Brain pericyte (primary cell): ENCODE data around the gene SRSF2.
"Not testable (repeated sequence)": the region's sequence is repeated elsewhere in the genome, so short reads cannot be mapped to it uniquely, and the experiment has no call there.

Source experiments
- DNase-seq: peaks from one replicate; pipeline ENCODE4 v3.0.0-alpha.2; 2012; ENCODE audit warnings: low read depth, low spot score

Gene SRSF2

DNA sequence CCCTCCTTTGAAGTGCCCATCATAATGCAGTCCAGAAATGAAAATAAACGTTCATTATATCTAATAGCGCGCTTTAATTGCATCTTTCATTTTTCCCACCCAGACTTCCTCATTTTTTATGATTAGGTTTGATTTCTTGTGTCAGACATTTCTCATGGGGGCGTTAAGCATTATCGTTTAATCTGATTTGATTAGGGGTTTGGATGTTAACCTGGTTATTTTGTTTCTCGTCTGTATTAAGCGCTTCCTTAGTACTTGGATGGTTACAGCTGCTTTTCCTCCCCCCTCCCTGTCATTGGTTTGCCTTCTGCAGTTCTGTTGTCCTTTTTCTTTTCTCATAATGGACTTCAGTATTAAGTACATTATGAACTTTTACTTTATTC lies 1.3 kb upstream of the SRSF2 start:
- no peak for DNase-seq

DNA sequence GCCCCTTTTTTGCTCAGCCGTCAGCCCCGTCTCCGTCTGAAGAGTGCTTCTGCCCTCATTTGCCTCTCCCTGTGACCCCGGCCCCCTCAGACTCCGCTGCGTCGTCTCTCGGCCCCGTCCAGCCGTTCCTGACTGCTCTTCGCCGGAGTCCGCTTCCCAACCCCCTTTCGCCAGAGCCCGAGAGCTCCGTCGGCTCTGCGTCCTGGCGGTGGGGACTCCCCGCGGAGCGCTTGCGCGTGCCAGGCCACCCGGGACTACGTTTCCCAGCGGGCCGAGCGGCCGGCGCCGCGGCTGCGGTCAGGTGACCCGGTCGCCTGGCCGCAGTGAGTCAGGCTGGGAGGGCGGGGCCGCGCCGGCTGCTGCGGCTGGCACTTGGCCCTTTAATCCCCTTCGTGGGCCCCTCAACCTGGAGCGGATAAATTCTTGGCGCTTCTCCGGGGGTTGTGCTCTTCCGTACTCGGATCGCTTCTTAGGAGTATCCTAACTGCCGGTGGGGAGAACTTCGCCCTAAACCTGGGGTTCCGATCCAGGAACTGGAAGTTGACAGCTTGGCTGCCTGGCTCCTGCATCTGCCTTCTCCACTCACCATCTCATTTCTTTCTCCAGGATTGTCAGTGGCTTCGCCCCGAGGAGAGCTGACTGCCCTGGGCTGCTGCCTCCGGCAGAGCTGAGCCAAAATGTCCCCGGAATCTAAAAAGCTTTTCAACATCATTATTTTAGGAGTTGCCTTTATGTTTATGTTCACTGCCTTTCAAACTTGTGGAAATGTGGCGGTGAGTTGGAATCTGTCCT lies 741 bp upstream of the SRSF2 start, which contains the start of gene MFSD11:
Gene MFSD11, plus strand, starts transcription at position 444 of the 792 bp plus-strand sequence. Its CDS starts 234 bp downstream, at position 678.
- peak; percentile 89 for DNase-seq

DNA sequence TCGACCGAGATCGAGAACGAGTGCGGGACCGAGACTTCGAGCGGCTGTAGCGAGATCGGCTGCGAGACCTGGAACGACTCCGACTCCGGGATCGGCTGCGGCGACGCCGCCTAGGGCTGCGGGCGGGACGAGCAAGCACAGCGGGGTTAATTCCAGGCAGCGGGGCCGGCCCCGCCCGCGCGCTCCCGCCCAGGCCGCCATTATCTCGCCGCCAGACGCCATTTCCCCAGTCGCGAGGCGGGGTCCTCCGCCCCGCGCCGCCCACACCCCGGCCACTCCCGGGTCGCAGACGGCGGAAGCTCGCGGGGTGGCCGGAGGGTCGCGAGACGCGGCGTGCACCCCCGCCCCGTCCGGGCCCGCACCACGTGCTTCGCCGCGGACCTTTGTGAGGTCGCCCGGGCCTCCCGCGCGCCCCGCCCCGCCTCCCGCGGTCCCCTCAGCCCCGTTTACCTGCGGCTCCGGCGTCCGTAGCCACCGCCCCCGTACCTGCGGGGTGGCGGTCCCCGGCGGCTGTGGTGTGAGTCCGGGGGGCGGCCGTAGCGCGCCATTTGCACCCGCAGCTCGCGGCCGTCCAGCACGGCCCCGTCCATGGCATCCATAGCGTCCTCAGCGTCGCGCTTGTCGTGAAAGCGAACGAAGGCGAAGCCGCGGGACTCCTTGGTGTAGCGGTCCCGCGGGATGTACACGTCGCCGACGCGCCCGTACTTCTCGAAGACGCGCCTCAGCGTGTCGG lies 616 bp downstream of the SRSF2 start:
- no peak for DNase-seq

DNA sequence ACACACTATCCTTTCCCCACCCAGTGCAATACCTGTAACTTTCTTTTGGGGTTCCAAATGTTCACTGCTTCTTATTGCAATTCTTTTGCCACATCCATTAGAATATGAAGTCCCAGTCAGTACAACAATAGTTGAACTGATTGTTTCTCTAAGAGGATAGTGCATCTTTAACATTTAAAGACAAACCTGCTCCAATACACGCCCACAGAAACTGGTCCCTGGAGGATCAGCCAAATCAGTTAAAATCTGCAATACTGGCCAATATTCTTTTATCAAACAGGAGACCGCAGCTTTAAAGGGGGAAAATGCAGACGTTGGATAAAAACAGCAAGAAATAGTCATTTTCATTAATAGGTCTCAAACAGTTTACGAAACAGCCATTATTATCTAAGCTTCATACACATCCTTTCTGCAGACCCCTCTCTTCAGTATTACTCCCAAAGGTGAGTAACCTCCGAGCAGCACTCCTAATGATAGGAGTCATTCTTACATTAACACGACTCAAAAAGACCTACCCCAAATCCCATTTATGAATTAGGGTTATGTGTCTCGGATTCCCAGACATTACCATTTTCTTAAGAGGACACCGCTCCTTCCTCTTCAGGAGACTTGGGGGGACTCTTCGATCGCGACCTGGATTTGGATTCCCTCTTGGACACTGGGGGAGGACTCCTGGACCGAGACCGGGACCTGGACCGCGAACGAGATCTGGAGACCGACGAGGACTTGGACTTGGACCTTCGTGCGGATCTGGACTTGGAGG lies 1.4 kb downstream of the SRSF2 start:
- DNase-seq = no peak

DNA sequence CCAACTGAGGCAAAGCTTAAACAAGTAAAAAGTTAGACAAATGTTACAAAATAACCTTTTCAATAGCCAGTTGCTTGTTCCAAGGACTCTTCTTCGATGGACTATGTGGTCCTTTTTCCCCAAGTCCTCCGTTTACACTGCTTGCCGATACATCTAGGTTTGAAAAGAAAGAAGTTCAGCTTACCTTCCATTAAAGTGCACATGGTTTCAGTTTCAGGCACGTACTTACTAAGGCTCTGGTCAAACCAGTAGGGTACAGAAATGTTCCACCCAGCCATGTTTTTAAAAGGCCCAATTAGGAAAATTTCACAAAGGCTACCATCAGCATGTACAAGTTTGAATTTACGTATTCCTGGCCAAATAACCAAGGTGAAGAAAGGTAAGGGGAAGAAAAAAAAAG lies 2.1 kb downstream of the SRSF2 start:
- DNase-seq = no peak

DNA sequence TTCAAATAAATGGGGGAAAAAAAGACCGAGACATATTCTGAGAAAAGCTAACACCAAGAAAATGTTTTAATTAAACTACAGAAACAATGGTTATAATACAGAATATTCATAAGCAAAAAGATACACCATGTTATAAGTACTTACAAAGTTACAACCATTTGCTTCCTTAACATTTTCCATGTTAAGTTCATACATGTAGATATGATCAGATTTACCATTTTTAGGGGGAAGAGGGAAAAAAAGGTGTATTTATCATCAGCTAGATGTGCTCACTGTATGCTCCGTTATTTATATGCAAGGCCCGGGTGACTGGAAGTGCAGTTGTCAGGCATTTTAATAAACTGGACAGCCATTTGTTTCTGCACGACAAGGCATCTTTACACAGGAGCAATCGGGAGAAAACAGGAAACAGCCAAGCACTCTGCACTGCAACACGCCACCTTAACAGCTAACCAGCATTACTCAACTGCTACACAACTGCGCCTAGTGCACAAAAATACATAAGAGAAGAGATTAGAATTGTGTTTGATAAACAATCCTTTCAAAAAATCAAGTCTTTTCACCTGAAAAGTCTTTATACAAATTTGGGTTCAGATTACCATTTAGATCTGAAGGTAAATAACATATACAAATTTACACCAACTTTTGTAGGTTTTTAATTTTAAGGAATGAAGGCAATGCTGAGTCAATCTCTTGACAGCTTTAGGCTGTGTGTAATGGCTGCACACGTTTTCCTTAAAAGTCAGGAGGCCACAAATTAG lies 2.9 kb downstream of the SRSF2 start:
- DNase-seq = no peak

DNA sequence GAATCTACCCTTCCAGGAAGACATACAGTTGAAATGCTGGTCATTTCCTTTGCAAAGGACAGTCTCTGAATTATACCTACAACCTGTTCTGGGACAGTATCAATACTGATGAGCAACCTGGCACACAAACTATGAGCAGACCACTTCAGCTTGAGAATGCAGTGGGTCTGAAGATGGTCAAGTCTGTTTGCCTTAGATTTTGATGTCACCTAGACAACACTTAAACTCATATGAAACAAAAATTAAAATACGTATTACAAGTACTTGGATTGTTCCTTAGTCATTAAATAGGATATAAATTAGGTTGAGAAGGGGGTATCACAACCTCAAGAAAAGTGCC lies 3.5 kb downstream of the SRSF2 start:
- no peak for DNase-seq

DNA sequence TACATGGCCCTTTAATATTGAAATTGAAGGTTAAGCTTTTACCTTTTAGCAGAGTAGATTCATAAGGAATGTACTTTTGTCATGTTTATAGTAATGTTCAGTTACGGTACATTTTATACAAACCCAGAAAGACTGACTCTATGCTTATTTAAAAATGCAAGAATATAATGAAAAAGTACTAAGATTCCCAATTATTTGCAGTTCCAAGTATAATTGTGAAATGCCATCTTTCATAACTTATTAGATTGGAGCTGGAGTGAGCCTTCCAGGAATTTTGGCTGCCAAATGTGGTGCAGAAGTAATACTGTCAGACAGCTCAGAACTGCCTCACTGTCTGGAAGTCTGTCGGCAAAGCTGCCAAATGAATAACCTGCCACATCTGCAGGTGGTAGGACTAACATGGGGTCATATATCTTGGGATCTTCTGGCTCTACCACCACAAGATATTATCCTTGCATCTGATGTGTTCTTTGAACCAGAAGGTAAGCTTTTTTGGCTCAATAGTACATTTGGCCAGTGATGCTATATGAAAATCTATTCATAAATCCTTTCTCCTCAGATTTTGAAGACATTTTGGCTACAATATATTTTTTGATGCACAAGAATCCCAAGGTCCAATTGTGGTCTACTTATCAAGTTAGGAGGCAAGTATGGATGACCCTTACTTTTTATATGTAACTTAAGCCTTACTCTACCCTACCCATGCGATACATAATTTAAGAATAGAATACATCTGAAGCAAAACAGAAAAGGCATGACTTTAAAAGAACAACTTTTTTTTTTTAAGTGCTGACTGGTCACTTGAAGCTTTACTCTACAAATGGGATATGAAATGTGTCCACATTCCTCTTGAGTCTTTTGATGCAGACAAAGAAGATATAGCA lies 4.2 kb downstream of the SRSF2 start:
- DNase-seq = no peak

DNA sequence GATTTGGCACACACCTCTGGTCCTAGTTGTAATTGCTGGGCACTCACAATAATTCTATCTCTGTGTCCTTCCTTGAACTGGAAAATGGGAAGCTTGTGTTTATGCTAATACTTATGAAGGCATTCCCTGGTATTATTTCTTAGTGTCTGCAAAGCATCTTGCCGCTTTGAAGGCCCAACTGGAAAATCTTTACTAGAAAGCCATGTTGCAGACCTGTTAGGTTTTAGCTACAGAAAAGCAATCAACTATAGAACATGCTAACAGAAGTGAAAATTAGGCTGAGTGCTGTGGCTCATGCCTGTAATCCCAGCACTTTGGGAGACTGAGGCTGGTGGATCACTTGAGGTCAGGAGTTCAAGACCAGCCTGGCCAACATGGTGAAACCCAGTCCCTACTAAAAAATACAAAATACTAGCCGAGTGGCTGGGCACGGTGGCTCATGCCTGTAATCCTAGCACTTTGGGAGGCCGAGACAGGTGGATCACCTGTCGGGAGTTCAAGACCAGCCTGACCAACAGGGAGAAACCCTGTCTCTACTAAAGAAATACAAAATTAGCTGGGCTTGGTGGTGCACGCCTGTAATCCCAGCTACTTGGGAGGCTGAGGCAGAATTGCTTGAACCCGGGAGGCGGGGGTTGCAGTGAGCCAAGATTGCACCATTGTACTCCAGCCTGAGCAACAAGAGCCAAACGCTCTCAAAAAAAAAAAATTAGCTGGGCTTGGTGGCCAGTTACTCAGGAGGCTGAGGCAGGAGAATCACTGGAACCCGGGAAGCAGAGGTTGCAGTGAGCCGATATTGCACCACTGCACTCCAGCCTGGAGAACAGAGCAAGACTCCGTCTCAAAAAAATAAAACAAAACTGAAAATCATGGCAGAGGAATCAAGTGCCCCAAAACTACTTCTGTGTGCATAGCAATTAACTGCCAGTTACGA lies 5.1 kb downstream of the SRSF2 start:
- not testable (repeated sequence) for DNase-seq

DNA sequence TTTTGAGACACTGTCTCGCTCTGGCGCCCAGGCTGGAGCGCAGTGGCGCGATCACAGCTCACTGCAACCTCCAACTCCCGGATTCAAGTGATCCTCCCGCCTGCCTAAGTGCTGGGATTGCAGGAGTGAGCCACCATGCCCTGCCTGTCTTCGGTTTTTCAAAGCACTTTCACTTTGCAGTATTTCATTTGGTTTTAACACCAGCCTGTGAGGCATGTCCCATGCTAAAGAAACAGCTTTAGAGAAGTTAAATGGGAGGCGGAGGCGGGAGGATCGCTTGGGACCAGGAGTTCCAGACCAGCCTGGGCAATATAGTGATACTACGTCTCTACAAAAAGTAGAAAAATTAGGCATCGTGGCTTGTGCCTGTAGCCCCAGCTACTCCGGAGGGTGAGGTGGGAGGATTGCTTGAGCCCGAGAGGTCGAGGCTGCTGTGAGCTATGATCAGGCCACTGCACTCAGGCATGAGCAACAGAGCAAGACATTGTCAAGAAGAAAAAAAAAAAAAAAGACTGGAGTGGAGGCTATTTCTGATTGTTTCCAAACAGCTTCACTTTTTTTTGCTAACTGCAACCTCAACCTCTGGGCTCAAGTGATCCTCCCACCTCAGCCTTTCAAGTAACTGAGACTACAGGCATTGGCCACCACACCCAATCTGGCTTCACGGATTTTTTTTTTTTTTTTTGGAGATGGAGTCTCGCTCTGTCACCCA lies 9.2 kb downstream of the SRSF2 start:
- no peak for DNase-seq

DNA sequence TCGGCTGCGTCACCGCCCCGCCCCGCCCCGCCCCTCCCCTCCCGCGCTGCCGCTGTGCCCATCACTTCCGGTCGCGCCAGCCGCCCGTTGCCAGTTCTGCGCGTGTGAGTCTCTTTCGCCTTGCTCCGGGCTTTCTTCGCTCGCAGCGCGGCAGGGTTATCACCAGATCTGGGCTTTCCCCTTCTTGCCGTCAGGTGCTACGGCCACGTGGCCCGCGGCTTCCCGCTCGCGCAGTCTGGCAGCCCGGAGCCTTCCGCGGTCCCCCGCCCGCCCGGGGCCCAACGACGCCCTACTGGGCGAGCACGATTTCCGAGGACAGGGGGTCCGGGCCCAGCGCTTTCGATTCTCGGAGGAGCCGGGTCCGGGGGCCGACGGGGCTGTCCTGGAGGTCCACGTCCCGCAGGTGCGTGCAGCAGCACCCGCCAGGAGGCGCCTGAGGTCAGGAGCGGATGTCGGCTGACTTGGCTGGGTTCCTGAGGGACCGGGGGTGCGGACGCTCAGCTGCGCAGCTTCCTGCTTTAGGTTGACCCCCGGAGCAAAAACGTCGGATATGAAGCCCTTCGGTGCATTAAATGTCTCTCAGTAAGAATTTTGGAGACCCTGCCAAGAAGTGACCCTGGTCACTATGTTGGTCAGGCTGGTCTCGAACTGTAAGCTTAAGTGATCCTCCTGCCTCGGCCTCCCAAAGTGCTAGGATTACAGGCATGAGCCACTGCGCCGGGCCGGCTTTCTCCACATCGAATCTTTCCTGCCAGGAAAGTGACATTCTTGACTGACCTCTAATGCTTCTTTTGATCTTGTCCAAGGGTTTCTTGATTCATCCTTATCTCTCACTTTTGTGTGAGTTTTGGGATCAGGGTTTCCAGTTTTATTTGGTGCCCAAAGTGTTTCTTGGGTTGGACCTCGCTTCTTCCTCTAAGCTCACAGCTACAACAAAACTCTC lies 10.1 kb downstream of the SRSF2 start, which contains the start of gene METTL23:
Gene METTL23, plus strand, starts transcription at position 64 of the 943 bp plus-strand sequence. CDS start 2,872 bp downstream, outside the sequence.
- no peak for DNase-seq

DNA sequence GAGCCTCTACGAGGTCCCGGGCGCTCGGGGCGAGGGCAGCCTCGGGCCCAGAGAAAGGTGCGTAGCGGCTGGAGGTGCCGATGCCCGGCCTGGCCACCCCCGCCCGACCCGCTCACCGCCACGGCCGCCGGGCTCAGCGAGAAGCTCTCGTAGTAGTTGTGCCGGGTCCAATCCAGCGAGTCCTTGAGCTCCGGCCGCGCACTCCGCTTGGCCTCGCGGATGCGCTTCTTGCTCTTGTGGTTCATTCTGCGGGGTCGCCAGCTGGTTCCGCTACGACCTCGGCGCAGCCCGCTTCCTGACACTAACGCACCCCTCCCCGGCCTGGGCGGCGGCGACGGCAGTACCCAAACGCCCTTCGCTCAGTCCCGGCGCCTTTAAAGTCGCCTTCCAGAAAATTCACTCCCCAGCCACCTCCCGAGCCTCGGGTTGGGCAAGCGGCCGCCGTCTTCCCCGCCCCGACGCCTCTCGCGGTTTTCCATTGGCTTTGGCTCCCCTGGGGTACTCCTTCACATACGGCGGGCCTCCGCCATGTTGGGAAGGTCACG lies 10.8 kb downstream of the SRSF2 start, which contains the start of gene JMJD6:
Gene JMJD6, minus strand, starts transcription at position 376 of the 545 bp plus-strand sequence. Its CDS starts 131 bp downstream, at position 245.
- peak; percentile 86 for DNase-seq

DNA sequence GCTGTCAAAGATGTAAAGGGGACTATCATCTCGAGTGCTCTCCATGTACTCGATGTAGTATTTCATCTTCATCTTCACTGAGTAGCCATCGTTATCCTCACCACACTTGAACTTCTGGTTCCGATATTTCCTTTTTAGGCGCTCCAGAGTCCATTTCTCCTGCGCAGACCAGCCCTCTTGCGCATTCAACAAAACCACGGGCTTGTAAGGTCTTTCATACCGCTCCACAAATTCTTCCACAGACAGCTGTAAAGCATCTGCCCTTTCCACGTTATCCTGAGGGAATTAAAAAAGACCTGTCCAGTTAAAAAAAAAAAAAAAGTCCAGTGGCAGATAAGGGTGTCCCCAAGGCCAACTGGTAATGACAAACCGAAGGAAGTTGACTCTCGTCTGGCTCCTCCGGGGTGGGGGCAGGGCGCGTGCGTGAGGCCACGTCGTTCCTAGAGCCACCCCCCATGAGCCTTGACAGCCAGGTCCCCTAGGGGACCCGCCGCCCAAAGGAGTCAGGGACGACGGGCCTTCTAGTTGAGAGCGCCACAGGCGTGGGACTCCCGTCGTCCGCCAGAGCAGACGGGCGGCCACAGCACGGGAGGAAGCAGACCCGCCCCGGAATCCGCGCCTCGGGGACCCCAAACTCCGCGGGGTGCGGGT lies 11.4 kb downstream of the SRSF2 start:
- no peak for DNase-seq

DNA sequence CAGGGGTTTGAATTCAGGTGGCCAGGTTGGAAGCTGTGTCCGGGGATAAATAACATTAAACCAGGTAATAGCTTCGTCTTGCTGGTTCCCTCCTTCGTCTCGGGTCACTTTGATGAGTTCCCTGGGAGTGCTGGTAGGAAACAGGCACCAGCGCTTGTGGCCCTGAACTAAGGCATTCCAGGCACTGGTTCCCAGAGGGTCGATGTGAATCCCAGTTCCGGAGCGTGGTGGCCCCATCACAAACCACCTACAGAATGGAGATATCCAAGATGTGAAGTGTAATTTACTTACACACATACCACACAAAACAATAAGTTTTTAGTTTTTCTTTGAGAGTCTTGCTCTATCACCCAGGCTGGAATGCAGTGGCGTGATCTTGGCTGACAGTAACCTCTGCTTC lies 13.3 kb downstream of the SRSF2 start:
- no peak for DNase-seq

DNA sequence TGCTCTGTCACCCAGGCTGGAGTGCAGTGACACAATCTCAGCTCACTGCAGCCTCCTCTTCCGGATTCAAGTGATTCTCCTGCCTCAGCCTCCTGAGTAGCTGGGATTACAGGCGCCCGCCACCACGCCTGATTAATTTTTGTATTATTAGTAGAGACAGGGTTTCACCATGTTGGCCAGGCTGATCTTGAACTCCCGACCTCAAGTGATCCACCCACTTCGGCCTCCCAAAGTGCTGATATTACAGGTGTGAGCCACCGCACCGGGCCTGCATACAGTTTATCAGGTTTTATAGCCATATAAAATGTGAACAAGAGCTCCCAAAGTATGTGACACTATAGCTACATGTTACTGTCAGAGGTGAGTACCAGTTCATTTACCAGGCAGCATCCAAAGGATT lies 14.2 kb downstream of the SRSF2 start:
- not testable (repeated sequence) for DNase-seq

DNA sequence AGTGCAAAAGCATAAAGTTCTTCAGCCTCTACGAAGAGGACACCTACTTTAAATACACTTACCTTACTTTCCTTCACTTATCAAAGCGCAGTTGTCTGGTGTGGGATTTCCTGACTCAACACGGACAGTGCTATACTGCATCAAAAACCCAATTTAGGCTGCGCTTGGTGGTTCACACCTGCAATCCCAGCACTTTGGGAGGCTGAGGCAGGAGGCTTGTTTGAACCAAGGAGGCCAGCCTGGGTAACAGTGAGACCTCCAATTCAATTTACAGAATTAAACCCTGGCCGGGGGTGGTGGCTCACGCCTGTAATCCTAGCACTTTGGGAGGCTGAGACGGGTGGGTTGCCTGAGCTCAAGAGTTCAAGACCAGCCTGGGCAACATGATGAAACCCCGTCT lies 14.9 kb downstream of the SRSF2 start:
- DNase-seq = no peak

DNA sequence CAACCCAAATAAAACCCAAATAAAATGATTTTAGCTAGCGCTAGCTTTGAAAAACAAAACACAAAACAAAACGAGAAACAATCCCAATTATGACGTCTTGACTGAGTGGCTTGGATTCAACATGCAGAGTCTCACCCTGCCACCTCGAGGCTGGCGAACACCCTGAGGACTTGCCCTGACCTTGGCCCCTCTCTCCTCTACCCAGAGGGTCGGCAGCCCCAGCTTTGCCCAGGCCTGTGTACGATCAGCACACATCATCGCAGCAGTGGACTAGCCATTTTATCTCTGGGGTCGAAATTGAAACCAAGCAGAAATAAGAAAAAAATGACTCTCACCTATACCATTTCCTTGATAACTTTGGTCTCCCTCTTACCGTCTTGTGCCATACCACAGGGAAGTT lies 15.7 kb downstream of the SRSF2 start:
- DNase-seq = no peak
